IPS-20b (cell line): ENCODE results near the gene IWS1.
"Not testable (repeated sequence)": the region's sequence is repeated elsewhere in the genome, so short reads cannot be mapped to it uniquely, and the experiment has no call there.

Experiments
- H3K27ac ChIP-seq: one replicate; pipeline ENCODE4 v1.5.1; 2013; ENCODE audit warnings: low read length
- H3K27me3 ChIP-seq: 2 replicates; pipeline ENCODE4 v1.6.1; 2013; ENCODE audit warnings: mild to moderate bottlenecking, low read length, inconsistent platforms; ENCODE audit not compliant: insufficient read depth
- H3K36me3 ChIP-seq: 2 replicates; pipeline ENCODE4 v1.6.1; 2013; ENCODE audit warnings: low read depth, mild to moderate bottlenecking, inconsistent platforms, low read length, moderate library complexity; ENCODE audit not compliant: insufficient read depth
- H3K4me1 ChIP-seq: 2 replicates; pipeline ENCODE4 v1.6.1; 2013; ENCODE audit warnings: mild to moderate bottlenecking, control low read depth, inconsistent platforms, low read length, moderate library complexity; ENCODE audit not compliant: insufficient read depth
- H3K4me3 ChIP-seq: 2 replicates; pipeline ENCODE4 v1.5.1; 2013; ENCODE audit warnings: mild to moderate bottlenecking, low read length, inconsistent platforms
- H3K9ac ChIP-seq: 2 replicates; pipeline ENCODE4 v1.6.1; 2013; ENCODE audit warnings: low read depth, mild to moderate bottlenecking, inconsistent platforms, low read length, moderate library complexity
- H3K9me3 ChIP-seq: 2 replicates; pipeline ENCODE4 v1.6.1; 2013; ENCODE audit warnings: mild to moderate bottlenecking, low read depth, low read length, inconsistent platforms; ENCODE audit not compliant: insufficient read depth

Gene IWS1

DNA sequence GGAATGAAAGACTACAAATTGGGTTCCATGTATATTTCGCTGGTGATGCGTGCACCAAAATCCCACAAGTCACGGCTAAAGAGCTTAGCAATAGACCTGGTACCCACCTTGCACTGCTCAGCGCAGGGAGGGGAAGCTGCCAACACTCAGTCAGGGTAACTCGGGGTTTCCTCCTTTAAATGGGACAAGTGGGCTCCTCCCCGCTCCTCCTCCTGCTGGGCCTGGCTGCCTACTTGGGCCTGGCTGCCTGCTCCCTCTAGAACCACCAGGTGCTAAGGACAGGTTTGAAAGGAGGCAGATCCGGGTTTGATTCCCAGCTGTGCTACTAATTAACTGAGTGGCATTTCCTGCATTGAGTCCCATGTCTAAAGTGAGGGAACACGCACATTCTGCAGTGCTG, 32.6 kb upstream of the IWS1 start:
- Histone ChIP-seq H3K4me3 (no peak overlapping the region), H3K27ac (no peak overlapping the region), H3K36me3 (no peaks in the 10 kb centered on the region), H3K4me1 (no peaks in the 10 kb centered on the region), H3K9ac (no peak overlapping the region), H3K27me3 (no peaks in the 10 kb centered on the region), H3K9me3 (no peaks in the 10 kb centered on the region)

DNA sequence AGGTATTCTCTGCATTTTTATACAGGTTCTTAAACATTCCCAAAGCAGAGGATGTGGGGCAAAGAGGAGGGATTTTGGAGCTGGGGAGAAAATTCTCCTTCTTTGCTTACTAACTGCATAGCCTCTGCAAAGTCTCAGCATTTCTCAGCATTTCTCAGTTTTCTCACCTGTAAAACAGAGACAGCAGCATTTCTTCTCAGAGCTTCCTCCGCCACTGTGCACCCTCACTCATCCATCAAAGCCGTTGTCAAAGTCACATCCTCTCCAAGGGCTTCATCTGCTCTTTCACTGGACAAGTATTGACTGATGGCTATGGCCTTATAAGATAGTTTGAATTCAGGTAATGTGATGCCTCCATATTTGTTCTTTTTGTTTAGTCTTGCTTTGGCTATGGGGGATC, 26.6 kb upstream of the IWS1 start:
- Histone ChIP-seq H3K27ac (no peak overlapping the region), H3K36me3 (no peaks in the 10 kb centered on the region), H3K27me3 (no peaks in the 10 kb centered on the region; the same call in 1 of the 2 replicates), H3K9me3 (no peaks in the 10 kb centered on the region), H3K9ac (no peak overlapping the region), H3K4me1 (no peaks in the 10 kb centered on the region), H3K4me3 (no peak overlapping the region)

DNA sequence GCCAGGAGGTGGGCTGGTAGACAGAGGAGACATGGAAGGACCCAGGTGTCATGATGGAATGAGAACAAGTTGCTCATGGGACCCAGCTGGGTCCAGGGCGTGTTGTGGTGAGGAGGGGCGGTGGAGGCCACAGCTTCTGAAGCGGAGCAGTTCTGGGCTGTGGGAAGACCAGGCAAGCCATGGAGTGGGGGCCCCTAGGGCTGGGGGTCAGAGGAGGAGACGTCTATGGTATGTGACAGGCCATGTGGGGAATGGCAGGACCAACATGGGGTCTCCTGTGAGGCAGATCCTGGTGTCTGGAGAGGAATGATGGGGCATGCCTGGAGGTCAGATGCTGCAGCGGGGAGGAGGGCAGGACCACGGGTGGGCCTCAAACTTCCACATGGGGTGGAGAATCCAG, 26.0 kb upstream of the IWS1 start:
- Histone ChIP-seq H3K4me1 (no peaks in the 10 kb centered on the region), H3K4me3 (no peak overlapping the region), H3K27me3 (no peaks in the 10 kb centered on the region; the same call in 1 of the 2 replicates), H3K27ac (no peak overlapping the region), H3K36me3 (no peaks in the 10 kb centered on the region), H3K9me3 (no peaks in the 10 kb centered on the region), H3K9ac (no peak overlapping the region)

DNA sequence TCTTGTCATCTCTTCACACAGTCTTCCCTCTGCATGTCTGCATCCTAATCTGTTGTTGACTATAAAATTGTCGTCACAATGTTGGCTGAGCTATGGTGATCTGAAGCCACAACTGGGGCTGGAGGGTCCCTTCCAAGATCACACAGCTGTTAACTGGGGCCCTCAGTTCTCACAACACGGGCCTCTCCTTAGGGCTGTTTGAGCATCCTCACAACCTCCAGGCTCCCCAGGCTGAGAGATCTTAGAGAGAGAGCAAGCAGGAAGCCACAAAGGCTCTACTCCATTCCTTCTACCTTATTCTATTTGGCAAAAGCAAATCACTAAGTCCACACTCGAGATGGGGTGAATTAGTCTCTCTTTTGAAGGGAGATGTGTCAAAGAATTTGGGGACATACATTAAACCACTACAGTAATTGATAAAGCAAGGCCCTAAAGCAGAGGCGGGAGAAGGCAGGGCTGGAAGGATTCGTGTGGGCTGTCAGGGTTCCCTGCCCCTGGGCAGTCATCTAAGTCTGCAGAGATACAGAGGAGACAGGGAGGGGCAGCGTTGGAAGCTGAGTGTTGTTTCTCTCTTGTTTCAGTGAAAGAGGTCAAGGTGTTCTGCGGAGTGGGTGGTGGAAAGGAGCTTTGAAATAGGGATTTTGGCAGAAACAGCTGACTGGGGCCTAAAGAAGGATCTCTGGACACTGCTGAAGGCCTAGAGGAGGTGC, 25.1 kb upstream of the IWS1 start:
- no peaks in the 10 kb centered on the region for H3K36me3 ChIP-seq
- peaks cover 7% of the 10 kb centered on the region; the same call in 1 of the 2 replicates for H3K27me3 ChIP-seq
- no peaks in the 10 kb centered on the region for H3K9me3 ChIP-seq
- H3K27ac ChIP-seq = no peak overlapping the region
- no peak overlapping the region for H3K9ac ChIP-seq
- H3K4me1 ChIP-seq = no peaks in the 10 kb centered on the region
- H3K4me3 ChIP-seq = no peak overlapping the region

DNA sequence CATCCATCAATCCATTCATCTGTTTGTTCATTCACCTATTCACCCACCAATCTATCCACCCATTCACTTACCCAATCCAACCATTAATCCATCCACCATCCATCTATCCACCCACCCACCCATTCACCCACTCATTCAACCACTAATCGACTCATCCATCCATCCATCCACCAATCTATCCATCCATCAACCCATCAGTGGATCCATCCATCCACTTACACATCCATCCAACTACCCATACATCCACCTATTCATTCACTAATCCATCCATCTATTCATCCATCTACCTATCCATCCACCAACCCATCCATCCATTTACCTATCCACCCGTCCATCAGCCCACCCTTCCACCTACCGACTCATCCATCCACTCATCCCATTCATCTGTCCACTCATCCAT, 20.5 kb upstream of the IWS1 start:
- Histone ChIP-seq H3K36me3 (no peaks in the 10 kb centered on the region), H3K27me3 (peaks cover 11% of the 10 kb centered on the region; the same call in 1 of the 2 replicates), H3K27ac (no peak overlapping the region), H3K9me3 (no peaks in the 10 kb centered on the region), H3K4me1 (no peaks in the 10 kb centered on the region), H3K9ac (no peak overlapping the region), H3K4me3 (no peak overlapping the region)

DNA sequence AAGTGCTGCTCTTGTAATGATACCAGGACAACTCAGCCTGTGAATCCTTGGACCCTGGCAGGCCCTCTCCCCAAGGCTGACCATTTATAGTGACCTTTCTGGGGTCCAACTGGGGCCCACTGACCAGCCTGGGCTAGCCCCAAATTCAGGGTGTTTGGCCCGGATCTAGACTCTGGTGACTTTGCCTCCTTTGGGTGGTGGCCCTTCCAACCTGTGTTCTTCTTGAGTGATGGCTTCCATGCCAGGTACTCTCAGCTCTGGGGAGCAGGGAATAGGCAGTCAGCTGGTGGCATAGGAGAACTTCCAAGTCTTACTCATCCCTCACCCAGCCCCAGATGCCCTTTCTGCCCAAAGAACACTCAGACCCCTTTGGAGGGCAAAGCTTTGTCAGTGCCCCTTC, 19.5 kb upstream of the IWS1 start:
- Histone ChIP-seq H3K4me1 (no peaks in the 10 kb centered on the region), H3K4me3 (no peak overlapping the region), H3K36me3 (no peaks in the 10 kb centered on the region), H3K9ac (no peak overlapping the region), H3K27me3 (peaks cover 11% of the 10 kb centered on the region; the same call in 1 of the 2 replicates), H3K27ac (no peak overlapping the region), H3K9me3 (no peaks in the 10 kb centered on the region)

DNA sequence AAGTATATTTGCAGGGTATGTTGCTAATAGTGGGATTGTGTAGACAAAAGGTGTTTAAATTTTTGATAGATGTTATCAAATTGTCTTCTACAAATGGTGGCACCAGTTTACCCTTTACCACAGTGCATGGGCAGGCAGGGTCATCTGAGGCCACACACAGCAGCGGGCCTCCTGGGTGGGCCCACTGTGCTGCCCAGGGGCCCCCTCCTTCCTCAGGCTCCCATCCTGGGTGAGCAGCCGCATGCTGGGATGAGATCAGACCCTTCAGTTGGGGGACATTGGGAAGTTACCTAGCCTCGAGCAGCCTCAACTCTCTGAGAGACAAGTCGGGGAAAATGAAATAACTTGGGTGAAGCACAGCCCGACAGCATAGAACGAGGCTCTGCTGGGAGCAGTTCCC, 18.9 kb upstream of the IWS1 start:
- no peak overlapping the region for H3K9ac ChIP-seq
- peaks cover 11% of the 10 kb centered on the region; the same call in 1 of the 2 replicates for H3K27me3 ChIP-seq
- no peak overlapping the region for H3K27ac ChIP-seq
- no peaks in the 10 kb centered on the region for H3K36me3 ChIP-seq
- H3K9me3 ChIP-seq = no peaks in the 10 kb centered on the region
- no peaks in the 10 kb centered on the region for H3K4me1 ChIP-seq
- H3K4me3 ChIP-seq = no peak overlapping the region

DNA sequence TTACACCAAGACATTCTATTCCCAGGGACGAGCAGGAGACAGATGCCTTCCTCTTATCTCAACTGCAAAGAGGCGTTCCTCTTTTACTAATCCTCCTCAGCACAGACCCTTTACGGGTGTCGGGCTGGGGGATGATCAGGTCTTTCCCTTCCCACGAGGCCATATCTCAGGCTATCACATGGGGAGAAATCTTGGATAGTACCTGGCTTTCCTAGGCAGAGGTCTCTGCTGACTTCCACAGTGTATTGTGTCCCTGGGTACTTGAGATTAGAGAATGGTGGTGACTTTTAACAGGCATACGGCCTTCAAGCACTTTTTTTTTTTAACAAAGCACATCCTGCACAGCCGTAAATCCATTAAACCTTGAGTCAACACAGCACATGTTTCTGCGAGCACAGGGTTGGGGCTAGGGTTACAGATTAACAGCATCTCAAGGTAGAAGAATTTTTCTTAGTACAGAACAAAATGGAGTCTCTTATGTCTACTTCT, 16.8 kb upstream of the IWS1 start:
- not testable (repeated sequence) for H3K9ac ChIP-seq, H3K27ac ChIP-seq, H3K36me3 ChIP-seq, H3K4me1 ChIP-seq, H3K9me3 ChIP-seq, H3K4me3 ChIP-seq
- peaks cover 11% of the 10 kb centered on the region; the same call in 1 of the 2 replicates for H3K27me3 ChIP-seq

DNA sequence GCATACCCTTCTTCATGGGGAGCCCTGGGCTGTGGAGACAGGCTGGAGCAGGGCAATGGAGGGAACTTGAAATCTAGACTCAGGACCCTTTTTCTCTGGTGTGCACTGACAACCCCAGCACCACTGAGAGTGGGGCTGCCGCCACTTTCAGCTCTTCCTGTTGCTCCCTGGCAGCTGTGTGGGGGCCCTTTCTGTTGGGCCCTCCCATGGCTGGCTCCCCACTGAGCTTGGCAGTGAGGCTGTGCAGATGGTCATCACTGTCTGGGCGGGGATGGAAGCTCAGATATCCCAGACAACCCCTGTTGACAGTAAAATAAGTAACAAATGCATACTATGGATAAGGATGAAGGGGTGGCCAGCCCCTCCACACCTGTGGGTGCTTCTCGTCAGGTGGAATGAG, 15.9 kb upstream of the IWS1 start:
- no peaks in the 10 kb centered on the region for H3K36me3 ChIP-seq
- H3K4me3 ChIP-seq = no peak overlapping the region
- H3K27me3 ChIP-seq = peaks cover 11% of the 10 kb centered on the region; the same call in 1 of the 2 replicates
- H3K9me3 ChIP-seq = no peaks in the 10 kb centered on the region
- H3K4me1 ChIP-seq = no peaks in the 10 kb centered on the region
- no peak overlapping the region for H3K27ac ChIP-seq
- H3K9ac ChIP-seq = no peak overlapping the region

DNA sequence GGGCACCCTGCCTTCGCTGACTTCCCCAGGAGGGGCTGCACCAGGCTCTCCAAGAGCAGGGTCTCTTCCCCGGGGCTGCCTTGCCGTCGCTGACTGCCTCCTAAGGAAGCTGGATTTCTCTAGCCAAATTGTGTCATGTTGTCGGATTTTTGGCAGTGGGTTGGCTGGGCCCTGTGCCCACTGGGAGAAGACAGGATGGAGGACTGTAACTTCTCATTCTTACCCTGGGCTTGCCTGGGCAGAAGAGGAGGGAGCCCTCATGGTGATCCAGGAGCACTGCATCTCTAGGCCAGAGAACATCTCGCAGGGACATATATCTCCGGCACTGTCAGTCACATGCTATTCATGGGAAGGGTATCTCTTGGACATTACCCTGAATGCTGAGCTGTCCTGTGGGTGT, 15.5 kb upstream of the IWS1 start:
- Histone ChIP-seq H3K27me3 (peaks cover 8% of the 10 kb centered on the region; the same call in 1 of the 2 replicates), H3K4me3 (no peak overlapping the region), H3K4me1 (no peaks in the 10 kb centered on the region), H3K27ac (no peak overlapping the region), H3K9me3 (no peaks in the 10 kb centered on the region), H3K9ac (no peak overlapping the region), H3K36me3 (no peaks in the 10 kb centered on the region)

DNA sequence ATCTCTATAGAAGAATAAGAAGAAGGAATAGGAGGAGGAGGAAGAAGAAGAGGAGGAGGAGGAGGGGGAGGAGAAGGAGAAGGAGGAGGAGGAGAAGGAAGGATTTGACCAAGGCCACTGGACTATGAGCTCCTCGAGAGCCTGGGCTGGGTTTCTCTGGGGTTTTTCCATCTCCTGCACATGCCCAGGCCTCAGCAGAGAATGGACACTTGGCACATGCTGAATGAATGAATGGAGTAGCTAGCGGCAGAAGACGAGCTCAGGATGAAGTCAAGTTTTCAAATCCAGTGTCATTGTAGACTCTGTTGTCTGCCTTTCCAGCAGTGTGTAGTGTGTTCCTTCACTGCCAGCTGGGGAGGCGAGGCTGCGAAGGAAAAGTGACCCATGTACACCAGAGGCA, 11.4 kb upstream of the IWS1 start:
- no peak overlapping the region for H3K27ac ChIP-seq
- H3K4me3 ChIP-seq = no peak overlapping the region
- no peaks in the 10 kb centered on the region for H3K4me1 ChIP-seq
- H3K27me3 ChIP-seq = peaks cover 10% of the 10 kb centered on the region; the same call in 1 of the 2 replicates
- no peak overlapping the region for H3K9ac ChIP-seq
- no peaks in the 10 kb centered on the region for H3K36me3 ChIP-seq
- no peaks in the 10 kb centered on the region for H3K9me3 ChIP-seq

DNA sequence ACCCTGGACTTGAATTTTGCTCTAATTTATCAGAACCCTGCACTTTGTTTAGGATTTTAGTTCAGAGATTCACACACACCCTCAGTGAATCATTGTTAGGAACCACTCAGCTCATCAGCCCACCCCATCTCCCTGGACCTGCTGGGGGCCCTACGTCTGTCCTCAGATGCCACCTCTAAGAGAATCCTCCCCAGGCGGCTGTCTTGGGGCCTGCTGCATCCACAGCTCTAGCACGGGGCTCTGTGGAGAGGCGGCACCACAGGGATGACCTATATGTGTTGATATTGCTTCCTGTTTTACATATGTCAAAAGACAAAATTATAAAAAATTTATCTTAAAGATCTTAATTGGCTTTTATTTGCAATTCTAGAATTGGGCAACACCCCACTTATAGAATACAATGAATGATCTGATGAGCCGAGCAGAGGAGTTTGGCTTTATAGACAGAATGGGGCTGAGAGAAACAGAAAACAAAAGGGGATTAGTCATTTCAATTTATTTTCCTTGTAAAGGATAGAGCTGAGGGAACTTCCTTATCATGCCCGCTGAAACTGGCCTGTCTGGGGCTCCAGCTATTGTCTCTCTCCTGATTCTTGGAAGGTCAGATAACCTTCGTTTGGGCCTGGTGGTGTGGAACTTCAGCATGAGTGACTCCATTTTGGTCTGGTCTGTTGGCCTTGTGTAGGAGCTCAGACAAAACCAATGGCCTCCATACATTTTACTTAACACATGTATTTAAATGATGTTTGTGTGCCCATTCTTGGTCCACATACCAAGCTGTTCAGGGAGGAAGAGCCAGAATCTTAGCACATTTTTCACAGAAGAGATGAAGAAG, 10.6 kb upstream of the IWS1 start:
- H3K27ac ChIP-seq = no peak overlapping the region
- H3K4me3 ChIP-seq = no peak overlapping the region
- H3K9ac ChIP-seq = no peak overlapping the region
- no peaks in the 10 kb centered on the region for H3K4me1 ChIP-seq
- H3K27me3 ChIP-seq = peaks cover 13% of the 10 kb centered on the region; the same call in 1 of the 2 replicates
- no peaks in the 10 kb centered on the region for H3K36me3 ChIP-seq
- no peaks in the 10 kb centered on the region for H3K9me3 ChIP-seq
